Activated naive CD4-positive, alpha-beta T cell treated with Interleukin-2 at 50 U/mL for 16 hours (primary cell): ENCODE results near the gene RPS18.
"Not testable (repeated sequence)": the region's sequence is repeated elsewhere in the genome, so short reads cannot be mapped to it uniquely, and the experiment has no call there.

Experiments
- DNase-seq: peaks from one replicate; pipeline ENCODE4 v3.0.0-alpha.2; 2020

RPS18 gene

DNA sequence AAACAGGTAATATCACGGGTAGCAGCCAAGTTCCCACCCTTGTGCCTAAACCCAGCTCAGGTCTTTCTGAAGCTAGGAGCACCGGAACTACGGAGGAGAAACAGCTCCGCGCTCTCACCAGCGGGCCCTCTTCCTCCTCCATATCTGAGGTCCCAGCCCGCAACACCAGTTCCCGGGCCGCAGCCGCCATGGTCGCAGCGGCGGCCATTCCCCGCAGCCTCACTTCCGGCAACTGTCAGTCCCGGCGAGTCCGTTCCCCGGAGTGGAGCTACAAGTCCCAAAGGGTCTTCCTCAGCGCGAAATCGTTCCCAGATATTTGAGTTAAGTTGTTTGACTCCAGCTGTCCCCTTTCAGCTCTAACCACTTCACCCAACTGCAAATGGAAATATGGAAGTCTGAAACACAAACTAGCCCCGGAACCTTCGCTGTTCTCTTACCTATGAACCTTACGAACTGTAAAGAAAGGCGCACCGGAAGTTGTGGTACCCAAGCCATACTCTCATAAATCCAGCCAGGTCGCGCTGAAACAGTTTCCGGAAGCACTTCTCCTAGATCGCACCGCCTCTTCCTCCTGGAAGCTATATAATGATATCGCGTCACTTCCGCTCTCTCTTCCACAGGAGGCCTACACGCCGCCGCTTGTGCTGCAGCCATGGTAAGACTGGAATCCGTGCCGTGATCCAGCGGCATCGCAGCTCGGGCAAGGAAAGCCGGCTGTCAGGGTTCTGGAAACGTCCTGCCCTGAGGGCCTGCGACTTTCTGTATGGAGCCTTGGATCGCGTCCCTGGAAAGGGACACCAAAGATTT, at the start of gene RPS18, which contains the start of gene VPS52:
TSS of gene RPS18 (plus strand) at position 608 of the 807 bp plus-strand sequence. CDS start at position 653, 45 bp downstream.
TSS of gene VPS52 (minus strand) at position 409 of the 807 bp plus-strand sequence. CDS start at position 208, 201 bp downstream.
- DNase-seq, result peak; percentile 91

DNA sequence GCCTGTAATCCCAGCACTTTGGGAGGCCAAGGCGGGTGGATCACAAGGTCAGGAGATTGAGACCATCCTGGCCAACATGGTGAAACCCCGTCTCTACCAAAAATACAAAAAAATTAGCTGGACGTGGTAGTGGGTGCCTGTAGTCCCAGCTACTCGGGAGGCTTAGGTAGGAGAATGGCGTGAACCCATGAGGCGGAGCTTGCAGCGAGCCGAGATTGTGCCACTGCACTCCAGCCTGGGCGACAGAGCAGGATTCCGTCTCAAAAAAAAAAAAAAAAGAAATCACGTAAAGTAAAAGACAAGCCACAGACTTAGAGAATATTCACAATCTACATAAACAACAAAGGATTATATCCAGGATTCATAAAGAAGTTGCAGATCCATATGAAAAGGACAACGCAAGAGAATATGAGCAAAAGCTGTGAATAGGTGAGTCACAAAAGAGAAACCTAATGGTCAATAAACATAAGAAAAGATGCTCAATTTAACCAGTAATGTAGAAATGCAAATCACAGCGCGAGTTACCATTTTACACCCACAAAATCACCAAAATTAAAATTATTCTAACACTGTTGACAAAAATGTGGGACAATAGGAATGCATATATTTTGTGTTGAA, 45.3 kb upstream of the RPS18 start:
- not testable (repeated sequence) for DNase-seq

DNA sequence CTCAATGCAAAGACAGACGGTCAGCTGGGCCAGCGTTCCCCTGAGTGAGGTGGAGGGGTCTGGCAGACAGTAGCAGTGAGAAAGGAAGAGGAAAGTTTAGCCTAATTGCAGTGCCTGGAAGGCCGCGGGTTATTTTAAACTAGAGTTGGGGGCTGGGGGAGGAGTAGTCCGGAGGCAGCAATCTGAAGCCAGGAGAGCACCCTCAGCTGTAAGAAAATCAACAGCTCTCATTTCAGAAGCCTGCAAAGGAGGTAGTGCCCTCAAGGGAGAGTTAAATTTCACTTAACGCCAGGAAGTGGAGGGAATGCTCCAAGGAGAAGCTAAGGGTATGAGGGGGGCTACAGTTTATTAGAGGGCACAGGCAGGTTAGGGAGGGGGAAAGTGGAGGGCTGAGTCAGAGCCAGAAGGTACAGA, 36.6 kb upstream of the RPS18 start:
- DNase-seq, result no peak

DNA sequence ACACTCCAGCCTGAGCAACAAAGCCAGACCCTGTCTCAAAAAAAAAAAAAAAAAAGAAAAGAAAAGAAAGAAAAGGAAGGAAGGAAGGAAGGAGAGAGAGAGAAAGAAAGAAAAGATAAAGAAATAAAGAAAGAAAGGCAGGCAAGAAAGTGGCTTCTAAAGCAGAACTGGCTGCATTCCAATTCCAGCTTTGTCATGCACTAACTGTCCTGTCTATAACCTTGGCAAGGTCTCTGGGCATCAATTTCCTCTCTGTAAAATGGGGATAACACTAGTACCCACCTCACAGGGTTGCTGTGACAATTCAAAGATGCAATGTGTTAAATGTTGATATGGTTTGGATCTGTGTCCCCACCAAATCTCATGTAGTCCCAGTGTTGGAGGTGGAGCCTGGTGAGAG, 35.5 kb upstream of the RPS18 start:
- DNase-seq, result no peak

DNA sequence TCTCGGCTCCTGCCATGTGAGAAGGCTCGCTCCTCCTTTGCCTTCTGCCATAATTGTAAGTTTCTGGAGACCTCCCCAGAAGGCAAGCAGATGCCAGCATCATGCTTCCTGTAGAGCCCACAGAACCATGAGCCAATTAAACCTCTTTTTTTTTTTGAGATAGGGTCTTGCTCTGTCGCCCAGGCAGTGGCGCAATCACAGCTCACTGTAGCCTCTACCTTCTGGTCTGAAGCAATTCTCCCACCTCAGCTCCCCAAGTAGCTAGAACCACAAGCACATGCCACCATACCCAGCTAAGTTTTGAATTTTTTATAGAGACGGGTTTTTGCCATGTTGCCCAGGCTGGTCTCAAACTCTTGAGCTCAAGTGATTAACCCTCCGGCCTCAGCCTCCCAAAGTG, 35.0 kb upstream of the RPS18 start:
- no peak for DNase-seq

DNA sequence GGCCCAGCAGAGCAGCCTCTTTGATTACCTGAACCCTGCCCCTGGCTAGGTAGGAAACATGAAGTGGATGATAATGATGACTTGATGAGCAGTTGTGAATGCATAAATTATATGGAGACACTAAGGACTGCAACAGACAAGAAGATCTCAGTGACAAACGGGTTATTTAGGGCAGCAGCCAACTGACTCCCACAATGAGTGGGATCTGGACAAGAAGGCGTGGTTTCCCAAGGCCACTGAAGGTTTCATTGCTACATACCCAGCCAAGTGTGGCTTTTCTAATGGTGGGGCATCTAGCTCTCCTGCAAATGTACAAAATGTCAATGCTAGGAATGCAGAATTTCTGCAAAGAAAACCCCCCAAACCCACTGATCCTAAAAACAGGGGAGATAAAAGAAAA, 34.1 kb upstream of the RPS18 start:
- no peak for DNase-seq

DNA sequence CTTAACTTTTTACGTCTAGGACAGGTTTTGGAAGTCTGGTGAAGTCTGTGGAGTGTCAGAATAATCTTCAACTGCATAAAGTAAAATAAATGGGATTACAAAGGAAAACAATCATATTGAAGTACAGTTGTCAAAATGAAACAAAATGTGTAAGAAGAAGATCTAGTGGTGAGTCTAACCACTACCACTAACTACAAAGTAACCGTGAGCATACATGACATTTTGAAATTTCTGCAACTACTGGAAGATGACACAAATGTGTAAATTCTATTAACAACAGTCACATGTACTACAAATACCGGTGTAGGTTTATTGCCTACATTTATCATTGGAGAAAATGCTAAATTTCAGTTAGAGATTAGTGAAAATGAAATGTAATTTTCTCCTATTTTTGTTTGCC, 29.9 kb upstream of the RPS18 start:
- DNase-seq, result no peak

DNA sequence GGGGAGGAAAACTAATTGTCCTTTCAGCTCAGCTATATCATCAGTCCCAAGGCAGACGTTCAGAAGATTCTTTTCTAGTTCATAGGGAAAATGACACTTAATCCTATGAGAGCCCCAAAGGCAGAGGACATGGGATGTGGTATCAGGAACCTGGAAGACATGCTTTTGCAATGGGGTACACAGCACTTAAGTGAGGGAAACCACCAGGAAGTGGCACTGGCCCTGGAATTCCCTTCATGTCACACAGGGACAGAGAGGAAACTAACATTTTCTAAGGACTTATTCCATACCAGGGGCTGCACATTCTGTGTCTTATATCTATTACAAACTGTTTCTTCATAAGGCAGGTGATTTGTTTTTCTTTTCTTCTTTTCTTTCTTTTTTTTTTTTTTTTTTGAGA, 28.4 kb upstream of the RPS18 start:
- no peak for DNase-seq

DNA sequence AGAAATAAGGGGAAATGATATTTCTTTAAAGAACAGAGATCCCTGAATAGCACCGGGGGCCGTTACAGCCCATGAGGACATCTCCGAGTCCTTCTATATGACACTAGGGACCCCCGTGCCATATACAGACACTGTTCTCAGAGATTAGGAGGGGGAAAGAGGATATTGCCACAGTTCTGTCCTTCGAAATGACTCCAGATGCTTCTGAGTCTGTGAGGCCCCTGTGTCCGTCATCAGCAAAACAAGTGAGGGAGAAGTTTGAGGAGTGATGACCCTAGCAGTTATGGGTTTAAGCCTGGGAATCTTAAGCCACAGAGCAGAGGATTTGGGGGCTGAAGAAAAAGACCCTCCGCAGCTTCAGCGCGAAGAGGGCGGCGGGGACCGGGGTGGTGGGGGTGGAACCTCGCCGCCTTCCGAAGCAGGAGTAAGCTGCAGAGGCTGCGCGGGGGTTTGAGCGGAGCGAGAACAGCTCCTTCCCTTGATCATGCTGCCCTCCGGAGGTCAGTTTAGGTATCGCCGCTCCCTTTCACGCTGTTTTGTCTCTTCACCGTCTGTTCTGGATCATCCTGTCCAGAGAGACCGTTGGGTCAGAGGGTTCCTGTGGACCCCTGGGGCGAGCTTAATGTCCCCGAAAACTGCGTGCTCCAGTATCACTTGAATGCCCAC, 23.8 kb upstream of the RPS18 start:
- DNase-seq, result peak; percentile 93

DNA sequence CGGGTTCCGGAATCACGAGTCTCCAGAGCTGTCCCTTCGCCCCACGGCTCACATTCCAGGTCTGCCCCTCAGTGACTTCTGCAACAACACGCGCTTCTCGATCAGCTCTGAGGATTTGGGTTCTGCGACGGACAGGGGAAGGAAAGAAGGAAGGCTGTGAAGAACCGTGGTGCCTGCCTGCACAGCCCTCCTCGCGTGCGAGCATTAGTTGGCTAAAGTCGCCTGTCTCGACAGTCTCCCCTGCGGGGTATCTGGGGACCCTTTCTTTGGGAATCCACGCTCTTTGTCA, 23.3 kb upstream of the RPS18 start:
- no peak for DNase-seq

DNA sequence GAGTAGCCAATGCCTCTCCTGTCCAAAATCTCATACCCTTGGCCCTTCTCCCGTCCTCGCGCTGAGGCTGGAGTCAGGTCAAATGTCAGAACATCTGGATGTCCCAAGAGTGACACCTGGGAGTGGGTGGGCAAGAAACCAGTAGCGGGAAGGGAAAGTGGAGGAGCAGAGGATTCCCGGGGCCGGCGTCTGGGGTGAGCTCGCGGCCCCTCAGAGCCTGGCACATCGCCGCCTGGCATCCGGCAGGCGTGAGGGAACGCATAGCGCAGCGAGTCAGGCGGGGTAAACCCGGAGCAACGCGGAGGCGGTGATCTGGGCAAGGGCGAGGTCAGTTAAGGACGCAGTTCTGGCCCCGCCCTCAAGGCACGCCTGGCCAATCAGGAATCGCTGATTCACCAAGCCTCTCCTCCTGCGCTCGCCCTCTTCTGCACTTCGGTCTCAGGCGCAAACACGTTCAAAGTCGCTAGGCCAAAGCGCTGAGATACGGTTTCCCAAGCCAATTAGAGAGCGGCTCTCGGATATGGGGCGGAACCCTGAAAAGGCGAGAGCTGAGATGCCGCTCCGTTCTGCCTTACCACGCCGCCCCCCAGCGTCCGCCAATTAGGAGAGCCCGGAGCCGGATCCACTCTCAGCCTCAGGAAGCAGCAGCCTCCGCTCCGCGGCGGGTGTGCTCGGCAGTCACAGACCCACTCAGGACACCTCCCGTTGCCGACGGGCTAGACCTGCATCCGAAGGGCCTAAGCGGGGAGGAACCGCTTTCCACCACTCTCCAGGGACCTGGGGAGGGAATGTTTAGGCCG, 22.7 kb upstream of the RPS18 start:
- peak; percentile 97 for DNase-seq

DNA sequence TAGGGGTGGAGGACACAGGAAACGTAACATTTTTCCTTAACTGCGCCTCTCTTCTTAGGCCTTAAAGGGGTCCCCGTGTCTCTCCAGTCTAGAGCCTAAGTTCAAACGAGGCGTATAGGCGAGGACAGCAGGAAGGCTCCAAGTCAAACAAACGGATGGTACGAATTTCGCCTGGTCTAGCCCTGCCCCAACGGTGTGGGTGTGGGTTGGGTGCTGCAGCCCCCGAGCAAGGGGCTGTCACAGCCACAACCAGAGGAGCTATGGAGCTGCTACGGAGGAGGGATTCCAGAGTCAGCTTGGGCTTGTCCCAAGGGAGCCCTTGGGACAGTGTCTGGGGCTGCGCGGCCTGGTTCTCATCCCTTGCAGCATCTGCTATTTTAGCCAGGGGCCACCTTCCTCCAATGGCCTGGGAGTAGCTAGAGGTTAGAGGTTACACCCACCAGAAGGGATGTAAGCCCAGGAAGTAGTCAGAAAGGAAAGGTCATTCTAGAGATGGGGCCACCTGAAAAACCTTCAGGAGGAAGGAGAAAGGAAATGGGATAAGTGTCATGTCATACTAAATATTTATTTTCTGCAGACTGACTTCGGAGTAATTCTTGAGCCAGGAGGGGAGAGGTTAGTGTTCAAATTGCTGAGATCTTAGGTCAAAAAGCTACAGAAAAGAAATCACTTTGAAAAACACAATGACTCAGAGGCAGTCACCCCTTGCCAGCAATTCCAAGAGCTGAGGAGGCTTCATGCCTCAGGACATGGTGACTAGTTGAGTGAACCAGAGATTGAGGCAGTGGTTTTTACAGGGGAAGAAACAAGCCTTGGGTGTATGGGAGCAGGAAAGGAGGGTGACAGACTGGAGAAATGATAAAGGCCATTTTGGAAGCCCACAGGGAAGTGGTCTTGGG, 21.9 kb upstream of the RPS18 start:
- no peak for DNase-seq

DNA sequence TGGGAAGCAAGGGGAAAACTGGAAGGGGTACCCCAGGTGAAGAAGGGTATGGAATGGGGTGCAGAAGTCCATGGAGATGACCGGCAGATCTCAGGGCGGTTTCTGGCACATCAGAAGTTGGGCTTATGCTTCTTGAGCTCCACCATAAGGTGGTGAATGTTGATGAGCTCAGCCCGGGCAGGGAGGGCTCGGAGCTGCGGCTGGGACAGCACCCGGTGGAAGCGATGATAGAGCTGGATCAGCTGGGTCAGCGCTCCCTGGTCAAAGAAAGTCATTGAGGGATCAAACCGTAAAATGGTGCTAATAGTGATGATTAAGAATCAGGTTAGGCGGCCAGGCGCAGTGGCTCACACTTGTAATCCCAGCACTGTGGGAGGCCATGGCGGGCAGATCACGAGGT, 21.1 kb upstream of the RPS18 start:
- no peak for DNase-seq

DNA sequence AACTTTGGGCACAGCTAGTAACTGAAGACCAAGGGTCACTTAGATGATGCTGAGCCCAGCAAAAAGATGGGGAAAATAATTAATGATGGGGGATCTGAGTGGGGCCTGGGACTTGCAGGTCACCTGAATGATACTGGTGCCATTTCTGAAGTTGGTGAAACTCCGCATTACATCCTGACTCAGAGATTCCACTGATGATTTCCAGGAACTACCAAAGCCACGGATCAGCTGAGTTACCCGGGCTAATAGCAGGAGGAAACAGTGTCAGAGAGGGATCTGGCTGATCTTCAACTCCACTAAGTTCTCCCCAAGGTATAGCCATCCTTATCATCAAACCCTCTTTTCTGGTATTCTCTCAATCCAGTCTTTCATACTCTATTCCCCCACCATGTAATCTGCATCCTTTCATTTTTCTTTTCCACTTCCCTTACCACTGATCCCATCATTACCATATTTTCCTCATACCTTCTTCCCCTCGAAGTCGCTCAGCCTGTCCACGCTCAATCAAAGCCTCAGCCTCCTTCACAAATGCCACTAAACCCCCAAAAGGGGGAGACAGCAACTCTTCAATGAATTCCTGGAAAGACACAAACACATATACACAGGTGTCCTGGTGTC, 20.4 kb upstream of the RPS18 start:
- no peak for DNase-seq

DNA sequence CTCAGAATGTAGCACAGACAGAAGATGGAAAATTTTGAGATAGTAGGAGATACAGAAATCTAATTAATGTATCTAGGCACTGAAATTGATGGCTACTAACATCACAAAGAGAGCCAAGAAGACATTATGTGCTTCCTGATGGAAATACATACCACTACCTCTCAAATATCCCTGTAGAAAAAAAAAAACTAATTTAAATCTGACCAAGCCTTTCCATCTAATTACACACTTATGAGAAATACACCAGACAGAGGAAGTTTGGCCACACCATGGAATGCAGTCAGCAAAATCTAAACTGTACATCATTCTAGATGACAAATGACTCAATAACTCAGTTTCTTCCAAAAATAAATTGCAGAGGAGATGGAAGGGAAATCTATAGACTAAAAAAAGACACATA, 19.1 kb upstream of the RPS18 start:
- DNase-seq, result no peak

DNA sequence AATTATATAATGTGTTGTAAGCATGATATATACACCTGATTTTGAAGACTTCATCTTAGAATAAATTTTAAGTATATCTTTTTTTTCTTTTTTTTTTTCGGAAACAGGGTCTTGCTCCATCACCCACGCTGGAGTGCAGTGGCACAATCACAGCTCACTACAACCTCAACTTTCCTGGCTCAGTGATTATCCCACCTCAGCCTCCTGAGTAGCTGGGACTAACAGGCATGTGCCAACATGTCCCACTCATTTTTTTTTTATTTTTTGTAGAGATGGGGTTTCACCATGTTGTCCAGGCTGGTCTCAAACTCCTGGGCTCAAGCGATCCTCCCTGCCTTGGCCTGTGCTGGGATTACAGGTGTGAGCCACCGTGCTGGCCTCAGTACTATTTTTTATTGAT, 17.3 kb upstream of the RPS18 start:
- no peak for DNase-seq

DNA sequence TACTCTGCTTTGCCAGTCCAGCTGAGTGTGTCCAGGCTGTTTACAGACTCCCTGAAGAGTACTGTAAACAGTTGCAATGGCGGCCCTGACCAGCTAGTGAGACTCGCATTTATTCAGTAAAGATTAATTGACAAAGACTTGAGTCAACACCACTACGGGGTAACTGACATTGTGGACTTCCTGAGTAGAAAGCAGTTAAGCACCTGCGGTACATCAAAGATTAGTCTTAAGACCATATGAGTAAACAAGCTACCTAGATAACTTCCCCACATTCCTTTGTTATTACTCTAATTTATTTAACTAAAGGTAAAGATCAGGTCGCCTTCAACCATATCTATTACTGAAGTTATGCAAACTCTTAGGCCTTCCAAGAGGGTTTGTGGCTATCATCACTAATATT, 12.8 kb upstream of the RPS18 start:
- no peak for DNase-seq

DNA sequence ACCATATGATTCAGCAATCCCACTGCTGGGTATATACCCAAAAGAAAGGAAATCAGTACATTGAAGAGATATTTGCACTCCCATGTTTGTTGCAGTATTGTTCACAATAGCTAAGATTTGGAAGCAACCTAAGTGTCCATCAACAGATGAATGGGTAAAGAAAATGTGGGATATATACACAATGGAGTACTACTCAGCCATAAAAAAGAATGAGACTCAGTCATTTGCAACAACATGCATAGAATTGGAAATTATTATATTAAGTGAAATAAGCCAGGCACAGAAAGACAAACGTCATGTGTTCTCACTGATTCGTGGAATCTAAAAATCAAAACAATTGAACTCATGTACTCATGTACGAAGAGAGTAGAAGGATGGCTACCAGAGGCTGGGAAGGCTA, 9.4 kb upstream of the RPS18 start:
- not testable (repeated sequence) for DNase-seq

DNA sequence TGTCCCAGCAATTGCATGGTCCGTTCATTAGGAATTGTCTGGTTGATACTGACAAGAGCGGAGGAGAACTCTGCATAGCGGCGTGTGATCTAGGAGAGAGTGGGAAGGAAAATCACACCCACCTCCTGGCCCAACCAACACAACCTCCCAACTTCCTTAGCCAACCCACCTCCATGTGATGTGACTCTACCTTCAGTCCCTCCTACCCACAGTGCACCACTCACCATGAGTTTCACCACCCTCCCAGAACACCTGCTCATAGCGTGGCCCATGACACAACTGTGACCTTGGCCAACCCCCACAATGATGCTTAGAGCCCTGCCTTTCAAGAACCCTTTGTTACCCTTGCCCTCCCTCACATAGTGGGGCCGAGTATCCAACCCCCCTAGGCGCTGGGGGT, 7.9 kb upstream of the RPS18 start:
- DNase-seq, result no peak

DNA sequence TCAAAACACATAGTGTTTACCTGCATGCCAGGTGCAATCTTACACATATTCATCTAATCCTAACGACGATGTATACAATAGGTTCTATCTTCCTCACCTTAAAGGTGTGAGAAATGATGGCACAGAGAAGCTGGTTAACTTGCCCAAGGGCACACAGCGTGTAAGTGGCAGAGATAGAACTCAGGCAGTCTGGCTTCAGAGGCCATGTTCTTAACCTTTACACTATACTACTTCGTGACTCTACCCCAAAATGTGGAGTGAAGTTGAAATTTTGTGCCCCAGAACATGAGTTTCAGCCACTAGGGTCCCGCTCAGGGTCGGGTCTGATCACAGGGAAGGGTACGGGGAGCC, 783 bp upstream of the RPS18 start:
- no peak for DNase-seq

DNA sequence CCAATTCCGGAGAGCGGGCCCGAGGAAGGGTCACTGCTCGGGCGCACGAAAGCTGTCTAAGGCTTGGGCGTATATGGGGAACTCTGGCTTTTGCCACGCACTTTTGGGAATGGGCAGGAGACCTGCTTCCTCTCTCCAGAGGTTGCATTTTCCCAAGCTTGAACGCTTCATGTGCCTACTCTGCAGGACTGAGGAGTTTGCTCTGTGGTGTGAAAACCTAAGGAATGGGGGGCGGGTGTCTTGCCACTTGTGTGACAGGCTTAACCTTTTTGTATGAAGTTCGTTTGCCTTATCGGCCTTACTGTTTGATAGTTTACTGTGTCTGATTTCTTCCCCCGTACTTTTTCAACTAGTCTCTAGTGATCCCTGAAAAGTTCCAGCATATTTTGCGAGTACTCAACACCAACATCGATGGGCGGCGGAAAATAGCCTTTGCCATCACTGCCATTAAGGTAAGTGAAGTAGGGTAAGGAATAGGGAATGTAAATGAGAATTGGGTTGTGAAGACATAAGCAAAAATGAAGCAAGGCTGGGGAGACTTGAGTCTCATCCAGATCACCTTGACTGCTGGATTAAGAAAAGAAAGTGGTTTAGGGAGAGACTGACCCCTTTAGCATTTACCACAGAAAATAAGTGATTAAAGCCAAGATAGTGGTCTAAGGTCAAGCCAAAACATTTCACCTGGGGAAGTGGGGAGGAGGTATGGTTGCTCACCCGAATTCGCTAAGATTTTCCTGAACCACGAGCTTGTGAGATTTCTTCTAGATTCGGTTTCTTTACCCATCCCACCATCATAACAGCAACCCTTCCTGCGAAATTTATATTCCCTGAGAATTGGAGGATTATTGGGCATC, 627 bp downstream of the RPS18 start:
- no peak for DNase-seq
